SK-N-SH treated with all-trans-retinoic acid at 6 μM for 48 hours (cell line): ENCODE measurements around the gene BTC.

Source experiments
- ATAC-seq: fragments of 200-7000 bp; cut with Tn5 transposase; 3 replicates; pipeline ENCODE4 v1.9.1; 2020; ENCODE audit warnings: mild to moderate bottlenecking, moderate library complexity
- ARNTL ChIP-seq: fragments of 450-650 bp; formaldehyde crosslinking; IDR thresholded peaks from 2 replicates; pipeline ENCODE4 v1.5.0; 2020; ENCODE audit warnings: low read depth, mild to moderate bottlenecking, moderate library complexity, borderline replicate concordance
- BACH2 ChIP-seq: fragments of 250-450 bp; sonication (Bioruptor Pico); IDR thresholded peaks from 2 replicates; pipeline ENCODE4 v1.9.0; 2021; ENCODE audit warnings: mild to moderate bottlenecking, borderline replicate concordance
- CREB5 ChIP-seq: fragments of 250-450 bp; sonication (Bioruptor Pico); IDR thresholded peaks from 2 replicates; pipeline ENCODE4 v1.5.1; 2020; ENCODE audit warnings: low read depth, mild to moderate bottlenecking, moderate library complexity
- CSDC2 ChIP-seq: fragments of 250-450 bp; sonication (Bioruptor Pico); IDR thresholded peaks from 2 replicates; pipeline ENCODE4 v1.5.0; 2020; ENCODE audit warnings: mild to moderate bottlenecking, moderate library complexity
- CSRNP3 ChIP-seq: fragments of 250-450 bp; sonication (Bioruptor Pico); IDR thresholded peaks from 2 replicates; pipeline ENCODE4 v1.5.1; 2021; ENCODE audit warnings: mild to moderate bottlenecking, moderate library complexity
- ESRRG ChIP-seq: fragments of 250-450 bp; sonication (Bioruptor Pico); IDR thresholded peaks from 2 replicates; pipeline ENCODE4 v1.6.1; 2021; ENCODE audit warnings: mild to moderate bottlenecking
- GLIS3 ChIP-seq: fragments of 250-450 bp; sonication (Bioruptor Pico); IDR thresholded peaks from 2 replicates; pipeline ENCODE4 v1.5.0; 2020; ENCODE audit warnings: mild to moderate bottlenecking, moderate library complexity
- ISL1 ChIP-seq: fragments of 250-450 bp; sonication (Bioruptor Pico); IDR thresholded peaks from 2 replicates; pipeline ENCODE4 v2.1.2; 2022; ENCODE audit warnings: mild to moderate bottlenecking, moderate library complexity
- OSR1 ChIP-seq: fragments of 250-450 bp; sonication (Bioruptor Pico); IDR thresholded peaks from 2 replicates; pipeline ENCODE4 v1.8.0; 2022; ENCODE audit warnings: moderate library complexity, mild to moderate bottlenecking, inconsistent platforms
- PATZ1 ChIP-seq: fragments of 250-450 bp; sonication (Bioruptor Pico); IDR thresholded peaks from 2 replicates; pipeline ENCODE4 v1.8.0; 2020; ENCODE audit warnings: mild to moderate bottlenecking, moderate library complexity, borderline replicate concordance
- POU6F1 ChIP-seq: fragments of 250-450 bp; sonication (Bioruptor Pico); IDR thresholded peaks from 2 replicates; pipeline ENCODE4 v1.8.0; 2021; ENCODE audit warnings: low read depth, mild to moderate bottlenecking, moderate library complexity, borderline replicate concordance
- PPARA ChIP-seq: fragments of 250-450 bp; sonication (Bioruptor Pico); IDR thresholded peaks from 2 replicates; pipeline ENCODE4 v1.5.0; 2020; ENCODE audit warnings: mild to moderate bottlenecking, borderline replicate concordance
- SNAI2 ChIP-seq: fragments of 250-450 bp; sonication (Bioruptor Pico); IDR thresholded peaks from 2 replicates; pipeline ENCODE4 v1.5.0; 2020; ENCODE audit warnings: mild to moderate bottlenecking, moderate library complexity
- TOX ChIP-seq: fragments of 250-450 bp; sonication (Bioruptor Pico); IDR thresholded peaks from 2 replicates; pipeline ENCODE4 v1.8.0; 2021; ENCODE audit warnings: mild to moderate bottlenecking, moderate library complexity, borderline replicate concordance
- TSHZ2 ChIP-seq: fragments of 250-450 bp; sonication (Bioruptor Pico); IDR thresholded peaks from 2 replicates; pipeline ENCODE4 v1.5.0; 2020; ENCODE audit warnings: mild to moderate bottlenecking, moderate library complexity
- ZC3H10 ChIP-seq: fragments of 250-450 bp; sonication (Bioruptor Pico); IDR thresholded peaks from 2 replicates; pipeline ENCODE4 v1.5.1; 2021; ENCODE audit warnings: mild to moderate bottlenecking, moderate library complexity
- ZFP3 ChIP-seq: fragments of 250-450 bp; sonication (Bioruptor Pico); IDR thresholded peaks from 2 replicates; pipeline ENCODE4 v1.5.0; 2020; ENCODE audit warnings: mild to moderate bottlenecking, moderate library complexity
- ZFP30 ChIP-seq: fragments of 450-650 bp; formaldehyde crosslinking; IDR thresholded peaks from 2 replicates; pipeline ENCODE4 v1.5.0; 2022; ENCODE audit warnings: mild to moderate bottlenecking, moderate library complexity
- ZNF565 ChIP-seq: fragments of 450-650 bp; formaldehyde crosslinking; conservative IDR thresholded peaks from 2 replicates; pipeline ENCODE4 v1.5.0; 2020; ENCODE audit warnings: low read depth, mild to moderate bottlenecking, moderate library complexity
- ZNF8 ChIP-seq: fragments of 450-650 bp; formaldehyde crosslinking; IDR thresholded peaks from 2 replicates; pipeline ENCODE4 v1.5.0; 2020; ENCODE audit warnings: mild to moderate bottlenecking, moderate library complexity

The BTC gene

GRCh38 chr4:74772783-74773182 lies 21.5 kb downstream of the BTC start (continued):
- TF ChIP-seq POU6F1 (CRISPR knock-in tag): no peak
- no peak for TF ChIP-seq OSR1 (CRISPR knock-in tag)
- TF ChIP-seq ZFP3 (CRISPR knock-in tag): no peak
- no peak for TF ChIP-seq TOX (CRISPR knock-in tag)
- TF ChIP-seq GLIS3: no peak
- no peak for TF ChIP-seq SNAI2 (CRISPR knock-in tag)
- TF ChIP-seq, all 23 proteins: peak for 0

- no peak for TF ChIP-seq OSR1 (CRISPR knock-in tag)
- no peak for TF ChIP-seq CREB5 (CRISPR knock-in tag)
- no peak for TF ChIP-seq ZNF8 (CRISPR knock-in tag)
- TF ChIP-seq ARNTL (CRISPR knock-in tag): no peak
- TF ChIP-seq ZFP3 (CRISPR knock-in tag): no peak
- no peak for TF ChIP-seq TSHZ2 (CRISPR knock-in tag)
- no peak for TF ChIP-seq CSRNP3
- no peak for TF ChIP-seq SNAI2 (CRISPR knock-in tag)
- no peak for TF ChIP-seq PPARA (CRISPR knock-in tag)
- no peak for TF ChIP-seq ZC3H10 (CRISPR knock-in tag)
- TF ChIP-seq ZFP30: no peak
- no peak for TF ChIP-seq ISL1
- TF ChIP-seq BACH2 (CRISPR knock-in tag): no peak
- no peak for TF ChIP-seq ZNF565 (CRISPR knock-in tag)
- TF ChIP-seq CSDC2 (CRISPR knock-in tag): no peak
- no peak for TF ChIP-seq PATZ1 (CRISPR knock-in tag)
- no peak for TF ChIP-seq POU6F1 (CRISPR knock-in tag)
- TF ChIP-seq TOX (CRISPR knock-in tag): no peak
- TF ChIP-seq GLIS3: no peak
- no peak for TF ChIP-seq ESRRG
These were observed 22.2 kb downstream of the BTC start for GRCh38 chr4:74772106-74772505.

More at GRCh38 chr4:74772106-74772505, 22.2 kb downstream of the BTC start:
- no peak for ATAC-seq
